Astrocyte of the spinal cord (primary cell): ENCODE data around the gene POLR3G.

ENCODE experiments used
- DNase-seq: peaks from one replicate; pipeline ENCODE4 v3.0.0; 2011; ENCODE audit warnings: low read depth, low spot score
- H3K4me3 ChIP-seq: 2 replicates; pipeline ENCODE4 v1.5.1; 2011; ENCODE audit warnings: low read depth, mild to moderate bottlenecking, low read length, moderate library complexity
- in situ Hi-C: cut with HindIII; loops from 2 replicates; pipeline ENCODE4 v1.10.0; 2017; ENCODE audit warnings: low sequenced_read_pairs
- TF ChIP-seq, protein P1 (sequence below): IDR thresholded peaks from 2 replicates; pipeline ENCODE4 v1.5.1; 2012; ENCODE audit warnings: low read depth, mild to moderate bottlenecking, low read length, inconsistent platforms

POLR3G gene

DNA sequence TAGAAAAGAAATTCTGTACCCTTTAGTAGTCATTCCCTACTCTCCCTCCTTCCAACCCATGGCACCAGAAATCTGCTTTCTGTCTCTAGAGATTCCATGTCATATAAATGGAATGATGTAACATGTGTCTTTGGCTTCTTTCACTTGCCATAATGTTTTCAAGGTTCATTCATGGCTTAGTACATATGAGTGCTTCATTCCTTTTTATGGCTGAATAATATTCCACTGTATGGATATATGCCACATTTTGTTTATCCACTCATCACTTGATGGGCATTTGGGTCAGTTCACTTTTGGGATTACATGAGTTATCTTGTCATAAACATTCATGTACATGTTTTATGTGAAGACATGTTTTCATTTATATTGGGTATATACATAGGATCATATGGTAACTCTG, 19.4 kb downstream of the POLR3G start:
- in situ Hi-C loops, result no loop called here
- no peak overlapping the region for H3K4me3 ChIP-seq
- no peak for DNase-seq
- TF ChIP-seq, protein P1, sequence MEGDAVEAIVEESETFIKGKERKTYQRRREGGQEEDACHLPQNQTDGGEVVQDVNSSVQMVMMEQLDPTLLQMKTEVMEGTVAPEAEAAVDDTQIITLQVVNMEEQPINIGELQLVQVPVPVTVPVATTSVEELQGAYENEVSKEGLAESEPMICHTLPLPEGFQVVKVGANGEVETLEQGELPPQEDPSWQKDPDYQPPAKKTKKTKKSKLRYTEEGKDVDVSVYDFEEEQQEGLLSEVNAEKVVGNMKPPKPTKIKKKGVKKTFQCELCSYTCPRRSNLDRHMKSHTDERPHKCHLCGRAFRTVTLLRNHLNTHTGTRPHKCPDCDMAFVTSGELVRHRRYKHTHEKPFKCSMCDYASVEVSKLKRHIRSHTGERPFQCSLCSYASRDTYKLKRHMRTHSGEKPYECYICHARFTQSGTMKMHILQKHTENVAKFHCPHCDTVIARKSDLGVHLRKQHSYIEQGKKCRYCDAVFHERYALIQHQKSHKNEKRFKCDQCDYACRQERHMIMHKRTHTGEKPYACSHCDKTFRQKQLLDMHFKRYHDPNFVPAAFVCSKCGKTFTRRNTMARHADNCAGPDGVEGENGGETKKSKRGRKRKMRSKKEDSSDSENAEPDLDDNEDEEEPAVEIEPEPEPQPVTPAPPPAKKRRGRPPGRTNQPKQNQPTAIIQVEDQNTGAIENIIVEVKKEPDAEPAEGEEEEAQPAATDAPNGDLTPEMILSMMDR, result no peak

DNA sequence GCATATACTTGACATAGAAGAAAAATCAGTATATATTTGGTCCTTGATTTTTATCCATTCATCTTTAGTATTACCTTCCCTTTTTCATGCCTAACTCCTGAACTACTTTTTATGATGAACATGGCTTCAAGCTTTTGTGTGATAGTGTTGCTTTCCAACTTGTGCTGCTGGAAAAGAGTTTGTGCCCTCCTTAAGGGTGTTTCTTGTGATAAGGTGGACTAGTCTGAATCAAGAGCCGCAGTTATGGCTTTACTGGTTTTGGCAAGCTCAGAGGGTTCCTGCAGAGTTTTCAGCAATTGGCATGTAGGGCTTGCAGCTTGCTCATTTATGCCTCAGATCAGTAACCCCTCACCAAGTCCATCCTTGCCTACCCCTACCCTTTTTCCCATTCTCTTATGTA, 20.5 kb downstream of the POLR3G start:
- no peak overlapping the region for H3K4me3 ChIP-seq
- TF ChIP-seq, protein P1, result no peak
- no peak for DNase-seq
- in situ Hi-C loops, result no loop called here

DNA sequence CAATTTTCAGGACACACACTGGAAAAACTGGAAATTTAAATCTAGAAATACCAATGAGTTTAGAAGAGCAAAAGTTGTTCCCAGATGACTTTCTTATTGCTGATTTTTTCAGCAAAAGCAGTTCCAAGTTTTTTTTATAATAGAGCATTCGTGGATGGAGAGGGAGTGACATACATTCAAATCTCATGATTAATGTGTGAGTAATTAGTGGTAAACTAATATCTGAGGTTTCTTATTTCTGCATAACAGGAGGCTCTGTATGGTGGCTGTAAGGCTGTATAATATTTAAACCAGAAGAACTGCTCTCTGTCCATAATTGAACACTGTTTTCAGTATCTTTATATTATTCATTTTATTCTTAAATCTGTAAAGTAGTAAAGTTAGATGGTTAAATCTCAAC, 28.9 kb downstream of the POLR3G start:
- TF ChIP-seq, protein P1, result no peak
- in situ Hi-C loops, result no loop called here
- DNase-seq, result no peak
- no peak overlapping the region for H3K4me3 ChIP-seq

DNA sequence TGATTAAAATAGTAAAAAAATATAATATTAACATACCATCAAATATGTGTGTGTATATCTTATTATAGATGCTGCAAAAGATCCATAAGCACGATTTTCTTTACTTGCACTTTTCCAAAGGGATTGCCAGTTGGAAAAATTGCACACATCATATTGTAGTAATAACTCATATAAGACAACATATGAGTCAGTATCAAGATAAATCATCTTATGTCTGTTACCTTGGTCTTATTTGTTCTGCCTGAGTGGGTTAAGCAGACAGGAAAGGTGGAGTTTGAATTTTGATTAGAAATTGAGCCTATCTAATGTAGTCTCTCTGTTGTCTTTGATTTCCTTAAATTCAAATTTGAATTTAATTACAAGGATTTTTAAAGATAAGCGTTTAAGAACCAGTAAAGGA, 30.1 kb downstream of the POLR3G start:
- in situ Hi-C loops, result no loop called here
- H3K4me3 ChIP-seq, result no peak overlapping the region
- TF ChIP-seq, protein P1, result no peak
- DNase-seq, result no peak

DNA sequence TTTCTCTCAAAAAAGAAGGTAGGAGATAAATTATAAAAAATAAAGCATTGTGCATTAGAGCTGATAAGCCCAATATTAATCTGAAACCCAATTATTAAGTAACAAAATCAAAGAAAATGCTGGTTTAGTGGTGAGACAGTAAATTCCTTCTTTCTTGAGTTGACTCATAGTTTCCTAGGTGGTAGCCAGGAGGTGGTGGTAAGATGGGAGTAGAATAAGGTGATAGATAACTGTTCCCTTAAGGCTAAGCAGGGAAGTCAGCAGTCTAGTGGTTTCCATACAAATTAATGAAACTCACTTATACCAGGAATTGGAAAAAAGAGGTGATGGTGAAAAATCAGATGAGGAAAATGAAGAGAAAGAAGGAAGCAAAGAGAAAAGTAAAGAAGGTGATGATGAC, 31.6 kb downstream of the POLR3G start:
- H3K4me3 ChIP-seq, result no peak overlapping the region
- in situ Hi-C loops, result no loop called here
- TF ChIP-seq, protein P1, result no peak
- DNase-seq, result no peak

DNA sequence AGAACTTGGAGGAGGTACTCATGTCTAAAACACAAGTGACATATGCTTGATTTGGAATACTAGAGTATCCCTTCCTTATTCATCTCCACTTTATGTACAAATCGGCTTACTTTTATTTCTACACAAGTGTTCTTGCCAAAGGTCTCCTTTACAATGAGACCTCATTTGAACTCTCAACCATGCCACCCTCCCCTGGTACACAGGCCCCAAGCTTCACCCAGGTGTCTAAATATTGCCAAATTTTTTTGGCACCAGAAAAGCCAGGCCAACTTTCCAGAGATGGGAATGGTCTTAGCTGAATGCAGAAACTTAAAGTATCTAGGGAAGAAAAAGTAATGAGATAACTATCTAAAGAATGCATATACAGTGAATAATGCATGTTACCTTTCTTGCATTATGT, 35.8 kb downstream of the POLR3G start:
- TF ChIP-seq, protein P1, result no peak
- no peak for DNase-seq
- no peak overlapping the region for H3K4me3 ChIP-seq
- in situ Hi-C loops, result no loop called here

DNA sequence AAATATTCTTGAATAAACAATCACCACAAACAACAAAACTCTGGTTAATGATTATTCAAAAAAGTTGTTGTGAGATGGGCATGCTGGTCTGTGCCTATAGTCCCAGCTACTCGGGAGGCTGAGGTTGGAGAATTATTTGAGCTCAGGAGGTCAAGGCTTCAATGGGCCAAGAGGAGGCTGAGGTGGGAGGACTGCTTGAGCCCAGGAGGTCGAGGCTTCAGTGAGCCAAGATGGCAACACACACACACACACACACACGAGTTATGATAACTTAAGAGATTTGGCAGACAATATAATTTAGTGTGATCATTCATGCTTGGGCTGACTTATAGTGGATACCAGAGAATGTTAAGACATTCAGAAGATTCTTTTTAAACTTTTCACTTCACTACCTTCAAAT, 39.9 kb downstream of the POLR3G start:
- TF ChIP-seq, protein P1, result no peak
- no peak for DNase-seq
- in situ Hi-C loops, result no loop called here
- no peak overlapping the region for H3K4me3 ChIP-seq
